RKO (cell line): ENCODE measurements around the gene TMEM239.

ENCODE experiments used
- DNase-seq: peaks from one replicate; pipeline ENCODE4 v3.0.0-alpha.2; 2016; ENCODE audit warnings: low spot score

Gene TMEM239

DNA sequence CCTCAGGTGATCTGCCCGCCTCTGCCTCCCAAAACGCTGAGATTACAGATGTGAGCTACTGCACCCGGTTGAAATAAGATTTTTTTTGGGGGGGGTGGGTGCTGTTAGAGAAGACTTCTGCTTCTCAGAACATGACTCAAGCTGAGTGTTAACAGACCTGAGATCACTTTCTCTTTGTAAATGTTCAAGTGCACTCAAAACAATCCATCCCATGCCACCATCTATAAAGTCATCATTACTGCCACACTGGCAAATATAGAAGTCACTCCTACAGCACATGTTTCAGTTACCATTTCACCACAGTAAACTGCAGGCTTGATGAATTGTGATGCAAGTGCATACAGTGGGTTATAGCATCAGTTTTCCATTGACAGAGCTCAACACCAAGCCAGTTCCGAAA, 33.4 kb downstream of the TMEM239 start:
- DNase-seq = no peak

DNA sequence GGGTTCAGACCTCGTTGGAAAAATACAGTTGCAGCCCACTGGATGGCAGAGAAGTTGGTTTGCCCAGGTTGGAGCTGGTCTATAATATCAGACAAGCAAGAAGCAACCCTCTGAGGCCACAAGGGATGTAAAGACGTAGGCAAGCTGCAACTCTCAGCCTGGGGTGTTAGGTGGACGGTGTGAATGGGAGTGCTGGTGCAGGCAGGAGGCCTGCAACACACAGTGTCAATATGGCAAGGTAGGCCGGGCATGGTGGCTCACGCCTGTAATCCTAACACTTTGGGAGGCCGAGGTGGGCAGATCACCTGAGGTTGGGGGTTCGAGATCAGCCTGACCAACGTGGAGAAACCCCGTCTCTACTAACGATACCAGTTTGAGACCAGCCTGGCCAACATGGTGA, 34.9 kb downstream of the TMEM239 start:
- no peak for DNase-seq

- DNase-seq = no peak
Measured at GRCh38 chr20:2858591-2858990, 42.4 kb downstream of the TMEM239 start.

DNA sequence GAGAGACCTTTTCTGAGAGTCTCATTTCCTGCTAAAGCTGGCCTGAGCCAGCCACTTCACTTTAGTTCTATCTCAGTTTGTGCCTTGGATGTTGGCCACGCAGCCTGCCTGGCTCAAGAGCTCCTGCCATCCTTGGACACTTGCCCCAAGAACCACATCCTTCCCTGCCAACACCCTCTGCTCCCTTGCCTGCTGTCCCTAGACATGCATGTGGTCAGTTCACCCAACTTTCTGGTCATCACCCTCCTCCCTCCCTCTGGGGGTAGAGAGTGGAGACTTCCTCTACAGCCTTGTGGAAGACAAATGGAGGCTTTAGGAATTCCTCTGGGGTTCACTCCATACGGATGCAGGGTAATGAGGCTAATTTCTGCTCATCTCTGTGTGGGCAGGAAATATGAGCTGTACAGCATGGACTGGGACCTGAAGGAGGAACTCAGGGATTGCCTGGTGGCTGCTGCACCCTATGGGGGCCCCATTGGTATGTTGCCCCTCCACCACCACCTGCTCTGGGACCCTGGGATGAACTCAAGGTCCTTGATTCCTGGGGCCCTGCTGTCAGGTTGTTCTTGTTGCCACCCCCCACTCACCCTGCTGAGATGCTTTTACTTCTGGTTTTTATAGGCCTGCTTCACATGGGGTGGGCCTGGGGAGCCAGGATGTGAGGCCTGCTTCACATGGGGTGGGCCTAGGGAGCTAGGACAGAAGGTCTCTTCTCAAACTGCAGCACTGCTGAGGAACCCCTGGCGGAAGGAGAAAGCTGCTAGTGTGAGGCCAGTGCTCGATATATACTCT, 43.4 kb downstream of the TMEM239 start:
- DNase-seq = no peak

DNA sequence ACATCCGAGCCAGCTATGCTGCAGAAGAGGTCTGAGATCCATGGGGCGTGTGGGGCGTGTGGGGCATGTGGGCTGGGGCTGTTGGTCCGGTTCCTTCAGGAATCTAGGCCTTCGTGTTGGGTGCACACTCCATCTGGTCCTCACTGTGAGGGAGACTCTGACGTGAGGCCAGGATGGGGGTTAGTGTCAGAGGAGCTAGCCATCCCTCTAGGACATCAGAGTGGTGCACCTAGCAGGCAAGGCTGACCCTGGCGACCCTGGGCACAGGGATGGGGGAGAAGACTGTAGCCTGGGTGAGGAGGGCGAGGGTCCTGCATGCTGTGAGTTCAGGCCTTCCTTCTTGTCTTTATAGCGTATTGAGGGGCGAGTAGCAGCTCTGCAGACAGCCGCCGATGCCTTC, 48.5 kb downstream of the TMEM239 start:
- no peak for DNase-seq

DNA sequence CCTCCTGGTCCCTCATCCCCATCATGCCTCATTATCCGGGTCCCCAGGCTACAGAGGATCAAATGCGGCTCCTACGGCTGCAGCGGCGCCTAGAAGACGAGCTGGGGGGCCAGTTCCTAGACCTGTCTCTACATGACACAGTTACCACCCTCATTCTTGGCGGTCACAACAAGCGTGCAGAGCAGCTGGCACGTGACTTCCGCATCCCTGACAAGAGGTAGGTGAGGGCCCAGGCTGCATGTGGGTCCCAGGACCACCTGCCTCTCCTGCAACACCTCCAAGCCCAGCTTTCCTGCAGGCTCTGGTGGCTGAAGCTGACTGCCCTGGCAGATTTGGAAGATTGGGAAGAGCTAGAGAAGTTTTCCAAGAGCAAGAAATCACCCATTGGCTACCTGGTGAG, 48.9 kb downstream of the TMEM239 start:
- no peak for DNase-seq

GRCh38 chr20:2865630-2866029, 49.5 kb downstream of the TMEM239 start:
- no peak for DNase-seq

- DNase-seq = no peak
Measured at GRCh38 chr20:2866236-2866635, 50.1 kb downstream of the TMEM239 start.

- no peak for DNase-seq
Measured at GRCh38 chr20:2867081-2867864, 51.1 kb downstream of the TMEM239 start.
